H1 (cell line): Measurements from ENCODE around the gene OR52I2. TPM values are rescaled to one million over a fixed set of nuclear protein-coding genes. Genes with fewer than 3 reads are reported as not detected.

ENCODE experiments used
- CTCF ChIA-PET: fragments of 300-600 bp; sonication (Branson Sonifier 250); formaldehyde crosslinking; loops from one replicate; lab custom pipeline; 2021; ENCODE audit not compliant: partially characterized antibody; lab: Charles Lee
- POLR2A ChIA-PET: fragments of 300-600 bp; sonication (Branson Sonifier 250); formaldehyde crosslinking; loops from one replicate; lab custom pipeline; 2021; ENCODE audit warnings: inconsistent platforms; ENCODE audit not compliant: partially characterized antibody; lab: Charles Lee
- DNase-seq, 2 experiments: peaks; one replicate each; pipeline versions ENCODE4 v3.0.0 to v3.0.0-alpha.2; 2010 to 2022; ENCODE audit warnings: low spot score in 2 of 2, low read depth in 1 of 2, mixed read lengths in 1 of 2
- FAIRE-seq: peaks from 2 replicates; lab custom pipeline; 2011; peaks lifted over from hg19 to GRCh38; lab: Jason Lieb, UNC
- H2AFZ ChIP-seq: 2 replicates; pipeline ENCODE4 v1.8.1; 2012; ENCODE audit warnings: low read length, inconsistent platforms
- H2AK5ac ChIP-seq: 2 replicates; pipeline ENCODE4 v1.6.1; 2013; ENCODE audit warnings: low read depth, low read length
- H2BK120ac ChIP-seq: replicated peaks from 2 replicates; pipeline ENCODE3; 2013; ENCODE audit warnings: low read depth, low read length, inconsistent platforms
- H2BK12ac ChIP-seq: 2 replicates; pipeline ENCODE4 v1.6.1; 2013; ENCODE audit warnings: low read depth, low read length
- H2BK15ac ChIP-seq: 2 replicates; pipeline ENCODE4 v1.6.1; 2013; ENCODE audit warnings: low read length
- H2BK20ac ChIP-seq: 2 replicates; pipeline ENCODE4 v1.6.1; 2013; ENCODE audit warnings: low read length
- H2BK5ac ChIP-seq: 2 replicates; pipeline ENCODE4 v1.6.1; 2013; ENCODE audit warnings: low read depth, low read length
- H3K14ac ChIP-seq: 2 replicates; pipeline ENCODE4 v1.6.1; 2013; ENCODE audit warnings: inconsistent platforms; ENCODE audit not compliant: insufficient read length
- H3K18ac ChIP-seq: 2 replicates; pipeline ENCODE4 v1.6.1; 2013; ENCODE audit warnings: low read length; ENCODE audit errors: extremely low read depth
- H3K23ac ChIP-seq: 2 replicates; pipeline ENCODE4 v1.6.1; 2013; ENCODE audit warnings: inconsistent platforms; ENCODE audit not compliant: insufficient read length
- H3K23me2 ChIP-seq: 2 replicates; pipeline ENCODE4 v1.6.1; 2013; ENCODE audit warnings: low read depth, low read length
- H3K27ac ChIP-seq: 2 replicates; pipeline ENCODE4 v1.6.1; 2011; ENCODE audit warnings: low read depth, low read length, inconsistent platforms
- H3K27me3 ChIP-seq, 4 experiments: replicated peaks in 1 of 4; 1 replicate in 1 of 4; 2 replicates in 3 of 4; pipeline versions ENCODE4 v1.6.1 to v1.8.1; 2011 to 2013; ENCODE audit warnings: low read length in 3 of 4, mild to moderate bottlenecking in 3 of 4, inconsistent platforms in 2 of 4, mixed read lengths in 2 of 4, moderate library complexity in 1 of 4; ENCODE audit not compliant: control insufficient read depth in 3 of 4, insufficient read depth in 3 of 4; ENCODE audit errors: extremely low read depth in 1 of 4
- H3K36me3 ChIP-seq, 4 experiments: 2 replicates each; pipeline versions ENCODE4 v1.6.1 to v1.8.1; 2011 to 2013; ENCODE audit warnings: mild to moderate bottlenecking in 4 of 4, low read length in 3 of 4, moderate library complexity in 2 of 4, control low read depth in 1 of 4, inconsistent platforms in 1 of 4; ENCODE audit not compliant: insufficient read depth in 4 of 4, control insufficient read depth in 2 of 4
- H3K4ac ChIP-seq: replicated peaks from 2 replicates; pipeline ENCODE3; 2013; ENCODE audit warnings: low read length, low read depth, mixed read lengths, inconsistent platforms; ENCODE audit not compliant: insufficient read length
- H3K4me1 ChIP-seq, 4 experiments: replicated peaks in 1 of 4; 1 replicate in 1 of 4; 2 replicates in 3 of 4; pipeline versions ENCODE4 v1.6.1 to v1.8.1; 2011 to 2013; ENCODE audit warnings: low read length in 3 of 4, inconsistent platforms in 2 of 4, mixed read lengths in 1 of 4; ENCODE audit not compliant: insufficient read depth in 4 of 4, control insufficient read depth in 3 of 4
- H3K4me2 ChIP-seq, 2 experiments: 2 replicates each; pipeline versions ENCODE4 v1.6.1 to v1.8.1; 2011 to 2013; ENCODE audit warnings: low read depth in 2 of 2, low read length in 2 of 2, control low read depth in 1 of 2, inconsistent platforms in 1 of 2, mild to moderate bottlenecking in 1 of 2; ENCODE audit not compliant: insufficient read depth in 1 of 2
- H3K4me3 ChIP-seq, 4 experiments: fragments of 200-600, 300-600 bp in 1 of 4; sonication (generic), shearing (Covaris generic), sonication (Bioruptor Twin) in 1 of 4; 2 replicates each; pipeline versions ENCODE4 v1.5.1 to v1.8.1; 2011 to 2016; ENCODE audit warnings: low read length in 4 of 4, low read depth in 3 of 4, control low read depth in 2 of 4, inconsistent platforms in 2 of 4, mild to moderate bottlenecking in 2 of 4, mixed read lengths in 1 of 4, moderate library complexity in 1 of 4; ENCODE audit not compliant: insufficient read depth in 2 of 4; ENCODE audit errors: extremely low read depth in 1 of 4
- H3K56ac ChIP-seq: replicated peaks from 2 replicates; pipeline ENCODE3; 2013; ENCODE audit warnings: low read depth, mild to moderate bottlenecking, mixed read lengths, low read length, inconsistent platforms; ENCODE audit not compliant: insufficient read length
- H3K79me1 ChIP-seq: 2 replicates; pipeline ENCODE4 v1.6.1; 2013; ENCODE audit warnings: low read depth, low read length, control low read depth
- H3K79me2 ChIP-seq, 2 experiments: 2 replicates each; pipeline versions ENCODE4 v1.6.1 to v1.8.1; 2012 to 2013; ENCODE audit warnings: low read length in 2 of 2, mild to moderate bottlenecking in 2 of 2, inconsistent platforms in 1 of 2; ENCODE audit not compliant: insufficient read depth in 2 of 2, control insufficient read depth in 1 of 2
- H3K9ac ChIP-seq, 4 experiments: replicated peaks in 1 of 4; 1 replicate in 1 of 4; 2 replicates in 3 of 4; pipeline versions ENCODE4 v1.6.1 to v1.8.1; 2011 to 2013; ENCODE audit warnings: low read depth in 3 of 4, low read length in 3 of 4, control low read depth in 2 of 4, mild to moderate bottlenecking in 2 of 4, moderate library complexity in 2 of 4, inconsistent platforms in 1 of 4; ENCODE audit errors: extremely low read depth in 1 of 4
- H3K9me3 ChIP-seq, 2 experiments: 2 replicates each; pipeline versions ENCODE4 v1.6.1 to v1.8.1; 2012 to 2013; ENCODE audit warnings: mild to moderate bottlenecking in 2 of 2, moderate library complexity in 2 of 2, control low read depth in 1 of 2, inconsistent platforms in 1 of 2, low read depth in 1 of 2, low read length in 1 of 2, mixed read lengths in 1 of 2; ENCODE audit not compliant: insufficient read depth in 2 of 2
- H4K20me1 ChIP-seq, 2 experiments: replicated peaks in 1 of 2; 2 replicates each; pipeline versions ENCODE3 to v1.8.1; 2011 to 2013; ENCODE audit warnings: inconsistent platforms in 2 of 2, low read length in 2 of 2, mild to moderate bottlenecking in 1 of 2; ENCODE audit not compliant: insufficient read depth in 2 of 2, control insufficient read depth in 1 of 2
- H4K5ac ChIP-seq: 2 replicates; pipeline ENCODE4 v1.6.1; 2013; ENCODE audit warnings: low read length, low read depth, mixed read lengths, inconsistent platforms; ENCODE audit not compliant: insufficient read length
- H4K8ac ChIP-seq: 2 replicates; pipeline ENCODE4 v1.8.0; 2013; ENCODE audit warnings: mild to moderate bottlenecking, moderate library complexity, low read length, inconsistent platforms; ENCODE audit not compliant: insufficient read depth; ENCODE audit errors: extremely low read depth
- H4K91ac ChIP-seq: replicated peaks from 2 replicates; pipeline ENCODE3; 2013; ENCODE audit warnings: low read length, mixed read lengths, inconsistent platforms; ENCODE audit not compliant: insufficient read length
- CHD1 ChIP-seq: IDR thresholded peaks from 2 replicates; pipeline ENCODE4 v1.6.1; 2012; ENCODE audit warnings: low read depth, low read length, improper control_type of control experiment
- CTCF ChIP-seq, 3 experiments: IDR thresholded peaks; 1 replicate in 2 of 3; 2 replicates in 1 of 3; pipeline versions ENCODE4 v1.5.1 to v1.6.1; 2011; ENCODE audit warnings: low read length in 3 of 3, mild to moderate bottlenecking in 3 of 3, inconsistent platforms in 2 of 3, low read depth in 1 of 3, moderate library complexity in 1 of 3; ENCODE audit not compliant: insufficient read depth in 1 of 3; ENCODE audit errors: control extremely low read depth in 1 of 3
- EP300 ChIP-seq, 2 experiments: IDR thresholded peaks; 1 replicate in 1 of 2; 2 replicates in 1 of 2; pipeline ENCODE4 v1.6.1; 2011 to 2012; ENCODE audit warnings: low read depth in 2 of 2, low read length in 2 of 2, mild to moderate bottlenecking in 2 of 2, borderline replicate concordance in 1 of 2, inconsistent platforms in 1 of 2, moderate library complexity in 1 of 2
- NRF1 ChIP-seq: IDR thresholded peaks from 2 replicates; pipeline ENCODE4 v1.6.1; 2011; ENCODE audit warnings: mild to moderate bottlenecking, low read depth, low read length, improper control_type of control experiment
- POU5F1 ChIP-seq: IDR thresholded peaks from 2 replicates; pipeline ENCODE4 v1.6.1; 2011; ENCODE audit warnings: low read depth, mild to moderate bottlenecking, low read length, moderate library complexity
- RAD21 ChIP-seq, 2 experiments: IDR thresholded peaks in 1 of 2; conservative IDR thresholded peaks in 1 of 2; 2 replicates each; pipeline ENCODE4 v1.6.1; 2011; ENCODE audit warnings: low read depth in 2 of 2, low read length in 2 of 2, improper control_type of control experiment in 1 of 2, inconsistent platforms in 1 of 2, mild to moderate bottlenecking in 1 of 2, moderate library complexity in 1 of 2
- SP1 ChIP-seq: IDR thresholded peaks from 2 replicates; pipeline ENCODE4 v1.6.1; 2011; ENCODE audit warnings: low read depth, low read length
- SP4 ChIP-seq: IDR thresholded peaks from 2 replicates; pipeline ENCODE4 v1.6.1; 2012; ENCODE audit warnings: low read length, inconsistent platforms
- SUZ12 ChIP-seq: fragments of 200-600 bp; sonication (generic); IDR thresholded peaks from 2 replicates; pipeline ENCODE4 v1.6.1; 2012; ENCODE audit warnings: mild to moderate bottlenecking, inconsistent platforms, low read length, moderate library complexity, mixed read lengths
- WGBS, 2 experiments: shearing (Covaris generic) in 1 of 2; methylation state at CpG; one replicate each; pipeline versions ENCODE4 v1.1.6 to v1.1.7; 2013 to 2015; ENCODE audit warnings: low lambda C conversion rate in 2 of 2, mixed read lengths in 2 of 2, inconsistent platforms in 1 of 2, low coverage in 1 of 2, missing lambda C conversion rate in 1 of 2; ENCODE audit not compliant: insufficient replicate concordance in 2 of 2, insufficient coverage in 1 of 2, insufficient read length in 1 of 2; ENCODE audit errors: extremely low coverage in 1 of 2, missing lambda C conversion rate in 1 of 2; 5-methylcytosine and 5-hydroxymethylcytosine counted together
- polyA plus RNA-seq, 7 experiments: library from polyadenylated mRNA; depleted of rRNA in 3 of 7; stranded (reverse) in 5 of 7; unstranded in 2 of 7; fragments of >200 nt in 5 of 7; fragments of 200-250 nt in 2 of 7; gene quantifications; 1 replicate in 5 of 7; 2 replicates in 1 of 7; 4 replicates in 1 of 7; pipeline versions ENCODE4 v1.2.1 to v1.2.3, GENCODE V29; 2011 to 2013; ENCODE audit warnings: missing spikeins in 2 of 7, mixed read lengths in 2 of 7
- total RNA-seq: library from RNA; stranded (reverse); fragmentation: NEBNext Ultra II Directional; extraction: Animal tissue kit (Norgen Biotek cat#: 25700); gene quantifications from 2 replicates; pipeline ENCODE4 v1.2.1, GENCODE V29; 2021

The OR52I2 gene
- total and polyA plus RNA-seq, 2 of the 8 experiments (the other 6 are each of a cell fraction or from before 2014, with no cell fraction given) = not detected

GRCh38 chr11:4606231-4607015, 24.9 kb downstream of the OR52I2 start:
- FAIRE-seq (no peak), DNase-seq (no peak)
- Histone ChIP-seq H3K18ac (no peak overlapping the region), H2AK5ac (no peak overlapping the region), H3K56ac (no peak overlapping the region), H2BK20ac (no peak overlapping the region), H4K5ac (no peak overlapping the region), H2BK12ac (no peak overlapping the region), H2BK5ac (no peak overlapping the region), H3K4me2 (peak overlapping the region; percentile 71 to 72; a peak in 1 of 4 replicates), H4K20me1 (no peaks in the 10 kb centered on the region), H3K79me2 (no peaks in the 10 kb centered on the region), H3K4me1 (no peaks in the 10 kb centered on the region; a peak in 1 of 7 replicates), H2BK120ac (no peak overlapping the region), H4K91ac (no peak overlapping the region), H3K23me2 (peaks cover 2% of the 10 kb centered on the region; the same call in 1 of the 2 replicates), H2BK15ac (no peak overlapping the region), H3K79me1 (no peaks in the 10 kb centered on the region), H3K9me3 (no peaks in the 10 kb centered on the region), H3K4ac (no peak overlapping the region), H4K8ac (no peak overlapping the region), H3K36me3 (peaks cover 0 to 3% (median 2%) of the 10 kb centered on the region in 4 experiments; a peak in 2 of 8 replicates), H3K27ac (no peak overlapping the region), H2AFZ (no peak overlapping the region), H3K23ac (no peak overlapping the region), H3K27me3 (no peaks in the 10 kb centered on the region), H3K4me3 (no peak overlapping the region), H3K9ac (no peak overlapping the region), H3K14ac (no peak overlapping the region)
- 91% methylated on average over 1 of the region's 1 CpG; no CpG with 5 or more reads in 1 of the 2 experiments for WGBS, 2 experiments
- CTCF ChIA-PET = interaction anchor here (0.5 to 1.5 kb wide), 4 partner anchors 31 to 481 kb away, joined by 3 to 7 read pairs (median 4); partner anchors contain the start of gene OR51D1
- POLR2A ChIA-PET = no interaction called here
- TF ChIP-seq SP4 = no peak
- no peak for TF ChIP-seq RAD21 (IDR thresholded peaks at IDR 0.05 in 1 of 2, conservative IDR thresholded peaks at IDR 0.05 in 1 of 2; ENCODE audit: low read depth in 2 of 2, low read length in 2 of 2)
- TF ChIP-seq EP300 (IDR thresholded peaks at IDR 0.05; ENCODE audit: borderline replicate concordance in 1 of 2, low read depth in 2 of 2, low read length in 2 of 2) = no peak
- no peak for TF ChIP-seq SP1
- TF ChIP-seq NRF1 = no peak
- no peak for TF ChIP-seq CTCF (IDR thresholded peaks at IDR 0.05; ENCODE audit: control extremely low read depth in 1 of 3, insufficient read depth in 1 of 3, low read depth in 1 of 3, low read length in 3 of 3)
- TF ChIP-seq CHD1 = no peak
- TF ChIP-seq SUZ12 = no peak
- TF ChIP-seq POU5F1 = no peak
